Endodermal cell (in vitro differentiated cells): ENCODE measurements around the gene KLK1. TPM values are rescaled to one million over a fixed set of nuclear protein-coding genes. Genes with fewer than 3 reads are reported as not detected.

ENCODE experiments used
- DNase-seq: peaks from one replicate; pipeline ENCODE4 v3.0.0-alpha.2; 2017
- H3K27ac ChIP-seq: 2 replicates; pipeline ENCODE4 v1.5.1; 2013; ENCODE audit warnings: mild to moderate bottlenecking, low read depth, low read length, moderate library complexity
- H3K27me3 ChIP-seq: 2 replicates; pipeline ENCODE4 v1.6.1; 2013; ENCODE audit warnings: mild to moderate bottlenecking, low read length, moderate library complexity; ENCODE audit not compliant: insufficient read depth, control insufficient read depth, poor library complexity, severe bottlenecking
- H3K36me3 ChIP-seq: 2 replicates; pipeline ENCODE4 v1.7.0; 2013; ENCODE audit warnings: mild to moderate bottlenecking, low read length, moderate library complexity; ENCODE audit not compliant: control insufficient read depth, insufficient read depth
- H3K4me1 ChIP-seq: one replicate; pipeline ENCODE4 v1.7.0; 2013; ENCODE audit warnings: low read length; ENCODE audit not compliant: control insufficient read depth, insufficient read depth
- H3K4me3 ChIP-seq: 2 replicates; pipeline ENCODE4 v1.5.1; 2013; ENCODE audit warnings: mild to moderate bottlenecking, low read length, moderate library complexity
- H3K9ac ChIP-seq: 2 replicates; pipeline ENCODE4 v1.6.1; 2013; ENCODE audit warnings: mild to moderate bottlenecking, low read length, moderate library complexity; ENCODE audit not compliant: poor library complexity, severe bottlenecking; ENCODE audit errors: extremely low read depth
- H3K9me3 ChIP-seq: 2 replicates; pipeline ENCODE4 v1.6.1; 2013; ENCODE audit warnings: mild to moderate bottlenecking, low read length, moderate library complexity; ENCODE audit not compliant: control insufficient read depth
- H3K27ac Mint-ChIP-seq: 2 replicates; pipeline ENCODE4 v1.8.0; 2020; ENCODE audit warnings: mixed read lengths
- H3K27me3 Mint-ChIP-seq: 2 replicates; pipeline ENCODE4 v1.8.0; 2021; ENCODE audit warnings: mild to moderate bottlenecking, mixed read lengths; ENCODE audit not compliant: insufficient read depth
- H3K36me3 Mint-ChIP-seq: 2 replicates; pipeline ENCODE4 v1.8.0; 2020; ENCODE audit warnings: low read depth, mixed read lengths
- H3K4me1 Mint-ChIP-seq: 2 replicates; pipeline ENCODE4 v1.8.0; 2020; ENCODE audit warnings: mixed read lengths
- H3K4me3 Mint-ChIP-seq: 2 replicates; pipeline ENCODE4 v1.8.0; 2020; ENCODE audit warnings: mild to moderate bottlenecking, moderate library complexity, mixed read lengths
- H3K9me3 Mint-ChIP-seq: 2 replicates; pipeline ENCODE4 v1.8.0; 2020; ENCODE audit warnings: mild to moderate bottlenecking, mixed read lengths
- WGBS, 2 experiments: methylation state at CpG; one replicate each; pipeline versions ENCODE4 v1.1.5 to v1.1.7; 2013; ENCODE audit warnings: missing lambda C conversion rate in 2 of 2, mixed read lengths in 1 of 2; ENCODE audit not compliant: insufficient coverage in 1 of 2, insufficient read length in 1 of 2; 5-methylcytosine and 5-hydroxymethylcytosine counted together
- total RNA-seq, 2 donors: library from RNA; stranded (reverse); fragmentation: NEBNext Ultra II Directional in 1 of 2; extraction: Animal tissue kit (Norgen Biotek cat#: 25700) in 1 of 2; gene quantifications; 2 replicates in 1 of 2; 3 replicates in 1 of 2; pipeline ENCODE4 v1.2.1, GENCODE V29; 2021
- TF ChIP-seq, protein P1 (sequence below): fragments of 200-600 bp; sonication (generic); conservative IDR thresholded peaks from 2 replicates; pipeline ENCODE4 v1.5.0; 2021; ENCODE audit warnings: antibody characterized with exemption, mild to moderate bottlenecking

The KLK1 gene
- total RNA-seq, 2 donors from 2014 or later, result 0.75 to 0.82 TPM

DNA sequence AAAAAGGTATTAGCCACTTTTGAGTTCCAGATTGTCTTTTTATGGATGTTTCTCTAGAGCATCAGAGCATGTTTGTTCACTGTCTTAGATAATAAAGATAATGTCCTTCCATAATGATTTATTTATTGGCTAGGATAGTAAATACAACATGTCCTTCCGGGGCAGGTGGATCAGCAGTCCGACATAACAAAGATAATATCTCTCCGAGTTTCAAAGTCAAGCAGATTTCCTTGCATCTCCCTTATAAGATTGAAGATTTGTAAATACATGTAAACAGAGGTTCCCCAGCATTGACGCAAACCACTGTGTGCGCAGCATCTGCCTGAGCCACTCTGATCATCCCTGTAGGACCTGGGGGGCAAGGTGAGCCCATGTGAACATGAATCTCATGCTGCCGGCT, 18.5 kb upstream of the KLK1 start:
- H3K4me1 ChIP-seq, result no peaks in the 10 kb centered on the region
- 91 to 95% methylated on average over 4 to 6 of the region's 6 CpGs for WGBS, 2 experiments
- Mint-ChIP-seq H3K4me1 (peaks cover 2% of the 10 kb centered on the region), H3K27ac (no peak overlapping the region), H3K36me3 (no peaks in the 10 kb centered on the region), H3K4me3 (no peak overlapping the region), H3K27me3 (peaks cover 79% of the 10 kb centered on the region), H3K9me3 (peaks cover 4% of the 10 kb centered on the region)
- no peak overlapping the region for H3K27ac ChIP-seq
- peaks cover 40% of the 10 kb centered on the region for H3K27me3 ChIP-seq
- H3K36me3 ChIP-seq, result no peaks in the 10 kb centered on the region
- no peak for DNase-seq
- H3K4me3 ChIP-seq, result no peak overlapping the region
- TF ChIP-seq, protein P1, sequence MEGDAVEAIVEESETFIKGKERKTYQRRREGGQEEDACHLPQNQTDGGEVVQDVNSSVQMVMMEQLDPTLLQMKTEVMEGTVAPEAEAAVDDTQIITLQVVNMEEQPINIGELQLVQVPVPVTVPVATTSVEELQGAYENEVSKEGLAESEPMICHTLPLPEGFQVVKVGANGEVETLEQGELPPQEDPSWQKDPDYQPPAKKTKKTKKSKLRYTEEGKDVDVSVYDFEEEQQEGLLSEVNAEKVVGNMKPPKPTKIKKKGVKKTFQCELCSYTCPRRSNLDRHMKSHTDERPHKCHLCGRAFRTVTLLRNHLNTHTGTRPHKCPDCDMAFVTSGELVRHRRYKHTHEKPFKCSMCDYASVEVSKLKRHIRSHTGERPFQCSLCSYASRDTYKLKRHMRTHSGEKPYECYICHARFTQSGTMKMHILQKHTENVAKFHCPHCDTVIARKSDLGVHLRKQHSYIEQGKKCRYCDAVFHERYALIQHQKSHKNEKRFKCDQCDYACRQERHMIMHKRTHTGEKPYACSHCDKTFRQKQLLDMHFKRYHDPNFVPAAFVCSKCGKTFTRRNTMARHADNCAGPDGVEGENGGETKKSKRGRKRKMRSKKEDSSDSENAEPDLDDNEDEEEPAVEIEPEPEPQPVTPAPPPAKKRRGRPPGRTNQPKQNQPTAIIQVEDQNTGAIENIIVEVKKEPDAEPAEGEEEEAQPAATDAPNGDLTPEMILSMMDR, result no peak
- no peaks in the 10 kb centered on the region for H3K9me3 ChIP-seq
- H3K9ac ChIP-seq, result no peak overlapping the region

DNA sequence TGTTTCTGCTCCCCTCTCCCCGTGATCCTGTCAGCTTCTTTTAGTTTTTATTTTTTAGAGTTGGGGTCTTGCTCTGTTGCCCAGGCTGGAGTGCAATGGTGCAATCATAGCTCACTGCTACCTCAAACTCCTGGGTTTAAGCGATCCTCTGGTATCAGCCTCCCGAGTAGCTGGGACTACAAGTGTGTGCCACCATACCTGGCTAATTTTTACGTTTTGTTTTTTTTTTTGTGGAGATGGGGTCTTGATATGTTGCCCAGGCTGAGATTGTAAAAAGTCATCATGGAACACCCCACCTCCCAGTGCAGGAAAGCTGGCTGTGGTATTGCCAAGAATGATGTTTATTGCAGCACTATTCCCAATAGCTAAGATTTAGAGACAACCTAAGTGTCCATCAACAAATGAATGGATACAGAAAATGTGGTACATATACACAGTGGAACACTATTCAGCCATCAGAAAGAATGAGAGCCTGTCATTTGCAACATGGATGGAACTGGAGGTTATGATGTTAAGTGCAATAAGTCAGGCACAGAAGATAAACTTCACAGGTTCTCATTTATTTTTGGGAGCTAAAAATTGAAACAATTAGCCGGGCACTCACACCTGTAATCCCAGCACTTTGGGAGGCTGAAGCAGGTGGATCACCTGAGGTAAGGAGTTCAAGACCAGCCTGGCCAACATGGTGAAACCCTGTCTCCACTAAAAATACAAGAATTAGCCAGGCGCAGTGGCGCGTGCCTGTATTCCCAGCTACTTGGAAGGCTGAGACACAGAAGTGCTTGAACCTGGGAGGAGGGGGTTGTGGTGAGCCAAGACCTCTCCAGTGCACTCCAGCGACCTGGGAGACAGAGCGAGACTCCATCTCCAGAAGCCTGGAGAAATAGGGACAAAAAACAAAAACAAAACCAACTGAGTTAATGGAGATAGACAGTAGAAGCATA, 16.4 kb upstream of the KLK1 start:
- Histone ChIP-seq H3K4me1 (no peaks in the 10 kb centered on the region), H3K27ac (no peak overlapping the region), H3K9me3 (no peaks in the 10 kb centered on the region), H3K27me3 (peaks cover 60% of the 10 kb centered on the region), H3K36me3 (no peaks in the 10 kb centered on the region), H3K9ac (no peak overlapping the region), H3K4me3 (no peak overlapping the region)
- H3K4me1 Mint-ChIP-seq, result peaks cover 2% of the 10 kb centered on the region
- TF ChIP-seq, protein P1, result no peak
- no peak overlapping the region for H3K27ac Mint-ChIP-seq
- H3K4me3 Mint-ChIP-seq, result no peak overlapping the region
- H3K27me3 Mint-ChIP-seq, result peaks cover 83% of the 10 kb centered on the region
- no peak for DNase-seq
- peaks cover 4% of the 10 kb centered on the region for H3K9me3 Mint-ChIP-seq
- WGBS, 2 experiments, result 73 to 93% methylated on average over 3 to 10 of the region's 10 CpGs
- H3K36me3 Mint-ChIP-seq, result no peaks in the 10 kb centered on the region

DNA sequence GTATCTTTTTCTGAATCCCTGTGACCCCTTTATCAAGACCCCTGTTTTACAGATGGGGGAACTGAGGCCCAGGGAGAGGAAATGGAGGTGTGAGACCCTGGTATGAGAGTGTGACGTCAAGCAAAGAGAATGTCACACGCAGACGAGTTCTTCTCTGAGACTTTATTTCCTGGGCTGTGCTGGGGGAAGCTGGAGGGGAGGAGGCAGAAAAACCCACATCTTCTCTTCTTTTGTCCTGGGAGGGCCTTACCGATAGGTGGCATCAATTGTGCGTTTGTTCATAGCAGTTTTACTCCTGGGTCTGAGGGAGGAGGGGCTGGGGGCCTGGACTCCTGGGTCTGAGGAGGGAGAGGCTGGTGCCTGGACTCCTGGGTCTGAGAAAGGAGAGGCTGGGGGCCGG, 14.7 kb upstream of the KLK1 start:
- H3K4me1 Mint-ChIP-seq, result peaks cover 2% of the 10 kb centered on the region
- Histone ChIP-seq H3K27ac (no peak overlapping the region), H3K4me3 (no peak overlapping the region), H3K36me3 (no peaks in the 10 kb centered on the region), H3K9me3 (no peaks in the 10 kb centered on the region), H3K9ac (no peak overlapping the region), H3K27me3 (peaks cover 48% of the 10 kb centered on the region), H3K4me1 (no peaks in the 10 kb centered on the region)
- 0 to 35% methylated on average over 3 to 6 of the region's 6 CpGs for WGBS, 2 experiments
- TF ChIP-seq, protein P1, result peak; percentile 54
- DNase-seq, result peak; percentile 67
- peaks cover 1% of the 10 kb centered on the region for H3K9me3 Mint-ChIP-seq
- H3K36me3 Mint-ChIP-seq, result no peaks in the 10 kb centered on the region
- H3K4me3 Mint-ChIP-seq, result no peak overlapping the region
- no peak overlapping the region for H3K27ac Mint-ChIP-seq
- peaks cover 76% of the 10 kb centered on the region for H3K27me3 Mint-ChIP-seq
